Occipital lobe (tissue), 2 donors: ENCODE results near the gene ZFYVE27. TPM values are rescaled to one million over a fixed set of nuclear protein-coding genes. Genes with fewer than 3 reads are reported as not detected.

Experiments
- DNase-seq: peaks from one replicate; lab custom pipeline; 2025; lab: John Stamatoyannopoulos, UW
- total RNA-seq: library from RNA; depleted of rRNA; stranded (reverse); fragments of >200 nt; gene quantifications from one replicate; pipeline ENCODE4 v1.2.3, GENCODE V29; 2014

Gene ZFYVE27
- total RNA-seq, 1 donor from 2014 or later, result 49.0 TPM

DNA sequence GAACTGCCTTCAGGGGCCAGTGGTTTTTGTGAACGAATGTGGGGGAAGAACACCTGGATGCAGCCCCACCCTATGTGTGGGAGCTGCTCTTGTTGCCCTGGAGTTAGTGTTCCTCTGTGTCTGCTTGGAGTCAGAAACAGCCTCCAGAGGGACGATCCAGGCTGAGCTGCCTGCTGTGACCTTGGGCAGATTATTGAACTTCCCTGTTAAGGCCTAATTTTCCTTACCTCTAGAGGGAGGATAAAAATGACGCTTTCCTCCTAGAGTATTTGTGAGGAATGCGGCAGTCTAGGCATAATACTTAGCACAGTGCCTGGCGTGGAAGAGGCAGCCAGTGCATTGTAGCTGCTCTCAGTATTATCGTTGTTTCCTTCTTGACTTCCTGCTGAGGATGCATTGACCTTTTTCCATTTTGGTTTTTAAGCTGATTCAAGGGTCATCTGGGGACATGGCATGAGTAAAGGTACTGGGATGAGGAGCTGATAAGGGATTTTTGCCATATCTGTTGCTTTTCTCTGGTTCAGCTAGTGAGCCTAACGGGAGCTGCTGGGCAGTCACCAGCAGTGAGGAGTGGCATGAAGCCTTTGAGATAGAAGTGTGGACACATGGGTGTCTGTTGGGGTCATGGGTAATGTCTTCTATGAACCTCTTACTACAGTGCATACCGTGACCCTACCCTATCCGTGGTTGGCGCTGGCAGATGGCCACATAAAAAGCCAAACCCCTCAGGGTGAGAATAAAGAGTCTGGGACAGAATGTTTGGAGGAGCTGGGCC is 6.4 kb downstream of the ZFYVE27 start:
- no peak for DNase-seq

DNA sequence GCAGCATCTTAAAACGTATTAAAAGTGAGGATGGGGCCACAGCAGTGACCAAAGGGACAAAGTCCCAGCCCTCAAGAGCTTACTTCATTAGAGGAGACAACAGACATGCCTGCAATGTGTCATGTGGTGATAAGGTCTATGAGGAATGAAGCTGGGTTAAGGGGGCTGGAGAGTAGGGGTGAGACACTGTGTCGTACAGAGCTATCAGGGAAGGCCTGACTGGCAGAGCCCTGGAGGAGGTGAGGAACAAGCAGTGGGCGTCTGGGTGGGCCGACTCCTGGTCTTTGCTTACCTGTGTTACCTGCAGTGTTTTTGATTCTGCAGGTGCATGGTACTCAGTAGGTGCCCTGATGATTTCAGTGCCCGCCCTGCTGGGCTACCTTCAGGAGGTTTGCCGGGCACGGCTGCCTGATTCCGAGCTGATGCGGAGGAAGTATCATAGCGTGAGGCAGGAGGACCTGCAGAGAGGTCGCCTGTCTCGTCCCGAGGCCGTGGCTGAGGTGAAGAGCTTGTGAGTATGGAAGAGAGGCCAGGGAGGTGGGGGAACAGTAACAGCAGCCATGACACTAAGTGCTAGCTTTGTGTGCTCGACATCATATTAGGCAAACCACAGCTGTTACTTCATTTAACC is 7.6 kb downstream of the ZFYVE27 start:
- DNase-seq, result no peak

DNA sequence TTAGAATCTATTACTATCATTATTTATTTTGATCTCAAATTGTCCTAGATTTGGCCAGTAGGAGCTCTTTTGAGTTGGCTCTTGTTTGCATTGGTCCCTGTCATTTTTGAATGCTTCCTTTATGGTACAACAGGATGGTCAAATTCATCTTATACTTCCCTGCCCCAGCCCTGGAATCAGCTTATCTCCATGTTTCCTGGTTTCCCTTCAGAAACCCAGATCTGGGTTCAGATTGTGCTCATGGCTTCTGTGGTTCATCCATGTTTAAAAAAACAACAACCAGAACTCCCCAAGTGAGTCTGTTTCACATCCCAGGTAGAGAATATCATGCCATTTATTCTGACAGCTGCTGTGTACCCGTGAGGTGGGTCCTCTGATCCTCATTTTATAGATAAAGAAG is 10.6 kb downstream of the ZFYVE27 start:
- no peak for DNase-seq

DNA sequence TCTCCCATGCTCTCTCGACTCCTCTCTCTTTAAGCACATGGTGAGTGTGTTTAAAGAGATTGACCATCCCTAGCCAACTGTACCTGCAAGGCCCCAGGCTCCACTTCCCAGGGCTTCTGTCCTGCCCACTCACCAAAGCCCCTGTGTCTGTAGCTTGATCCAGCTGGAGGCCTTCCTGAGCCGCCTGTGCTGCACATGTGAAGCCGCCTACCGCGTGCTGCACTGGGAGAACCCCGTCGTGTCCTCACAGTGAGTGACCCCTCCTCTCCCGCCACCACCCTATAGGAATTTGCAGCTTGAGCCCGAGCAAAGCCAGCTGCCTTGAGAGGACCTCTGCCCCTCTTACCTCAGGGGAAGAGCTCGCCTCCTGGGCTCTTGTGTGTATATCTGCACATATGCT is 11.2 kb downstream of the ZFYVE27 start:
- no peak for DNase-seq

DNA sequence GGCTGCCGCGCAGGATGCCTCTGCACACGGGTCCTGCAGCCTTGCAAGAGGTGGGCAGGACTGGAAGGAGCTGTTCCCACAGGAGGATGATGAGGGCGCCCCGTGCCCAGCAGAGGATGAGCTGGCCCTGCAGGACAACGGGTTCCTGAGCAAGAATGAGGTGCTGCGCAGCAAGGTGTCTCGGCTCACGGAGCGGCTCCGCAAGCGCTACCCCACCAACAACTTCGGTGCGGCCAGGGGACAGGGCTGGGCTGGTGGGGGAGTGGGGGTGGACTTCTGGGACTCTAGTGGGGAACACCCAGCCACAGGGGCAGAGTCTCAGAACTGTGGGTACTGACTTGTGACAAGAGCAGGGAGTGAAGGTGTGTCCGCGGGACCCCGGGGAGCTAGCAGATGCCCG is 16.0 kb downstream of the ZFYVE27 start:
- DNase-seq, result no peak

DNA sequence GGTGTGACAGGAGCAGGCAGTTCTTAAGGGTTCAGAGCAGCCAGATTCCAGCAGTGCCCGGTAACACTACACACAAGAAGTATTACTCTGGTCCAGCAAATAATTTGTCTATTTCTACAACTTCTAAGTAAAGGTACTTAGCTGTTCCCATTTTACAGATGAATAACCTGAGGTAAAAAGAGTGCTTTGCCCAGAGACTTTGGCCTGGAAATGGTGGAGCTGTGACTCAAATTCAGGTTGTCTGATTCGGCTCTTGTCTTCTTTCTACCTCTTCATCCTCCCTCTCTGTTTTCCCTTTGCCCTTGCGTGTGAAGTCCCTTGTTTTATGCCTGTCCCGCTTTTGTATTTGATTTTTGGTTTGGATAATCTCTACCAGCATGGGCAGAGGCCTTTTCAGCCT is 17.8 kb downstream of the ZFYVE27 start:
- no peak for DNase-seq

DNA sequence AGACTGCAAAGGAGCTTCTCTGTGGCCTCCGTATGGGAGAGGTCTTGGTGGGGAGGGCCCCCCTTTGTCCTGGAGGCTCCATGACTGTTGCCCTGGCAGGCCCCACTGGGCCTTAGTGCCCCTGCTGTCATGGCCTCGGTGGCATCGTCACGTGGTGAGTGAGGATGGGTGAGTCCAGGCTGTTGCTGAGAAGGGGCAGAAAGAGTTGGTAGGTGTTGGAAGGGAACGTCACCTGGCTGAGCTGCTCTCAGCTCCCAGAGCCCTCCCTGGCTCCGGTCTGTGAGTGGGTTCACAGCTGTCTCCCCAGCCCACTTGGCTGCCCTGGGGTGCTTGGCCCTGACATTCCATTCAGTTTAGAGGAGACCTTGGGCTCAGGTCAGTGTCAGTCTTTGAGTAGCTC is 18.8 kb downstream of the ZFYVE27 start:
- DNase-seq, result no peak

DNA sequence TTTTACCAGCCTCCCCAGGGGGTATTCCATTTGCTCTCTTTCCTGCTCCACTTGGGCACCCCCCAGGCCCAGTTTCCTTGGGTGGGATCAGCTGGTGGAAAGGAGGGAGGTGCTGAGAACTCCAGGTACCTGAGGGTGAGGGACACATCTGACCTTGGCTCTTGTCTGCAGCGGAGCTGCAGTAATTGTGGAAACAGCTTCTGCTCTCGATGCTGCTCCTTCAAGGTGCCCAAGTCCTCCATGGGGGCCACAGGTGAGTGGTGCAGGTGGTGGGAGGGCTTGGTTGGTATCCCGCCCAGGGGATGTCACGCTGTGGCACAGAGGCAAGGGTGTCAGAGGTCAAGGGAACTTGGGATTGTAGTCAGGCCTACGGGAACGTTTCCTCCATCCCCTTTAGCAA is 20.5 kb downstream of the ZFYVE27 start:
- DNase-seq, result no peak

DNA sequence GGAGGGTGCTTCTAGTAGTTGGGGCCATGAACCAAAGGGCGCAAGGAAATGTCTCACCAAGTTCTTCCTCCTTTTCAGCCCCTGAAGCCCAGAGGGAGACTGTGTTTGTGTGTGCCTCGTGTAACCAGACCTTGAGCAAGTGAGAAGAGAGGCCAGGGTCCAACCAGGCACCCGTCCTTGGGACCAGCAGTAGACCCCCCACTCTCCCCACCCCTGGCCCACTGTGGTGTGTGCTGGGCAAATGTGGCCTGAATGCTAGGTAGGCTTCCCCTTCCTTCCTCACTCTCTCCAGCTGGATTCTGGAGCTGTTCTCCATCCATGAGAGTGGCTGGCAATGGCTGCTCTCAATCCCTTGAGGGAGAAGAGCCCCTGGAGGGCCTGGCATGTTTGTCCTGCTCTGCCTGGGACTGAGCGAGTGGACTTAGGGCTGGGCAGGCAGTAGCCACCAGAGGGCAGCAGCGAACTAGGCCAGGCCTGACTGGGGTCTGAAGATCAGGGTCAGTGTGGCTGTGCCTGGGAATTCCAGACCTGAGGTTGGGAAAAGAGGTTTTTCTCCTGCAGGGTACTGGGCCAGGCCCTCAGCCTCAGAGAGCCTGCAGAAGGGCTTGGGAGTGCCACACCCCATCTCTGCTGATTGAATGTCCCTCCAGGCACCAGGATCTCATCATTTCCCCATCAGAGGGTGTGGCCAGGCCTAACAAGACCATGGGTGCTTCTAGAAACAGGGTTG is 22.4 kb downstream of the ZFYVE27 start:
- DNase-seq, result peak; percentile 11

DNA sequence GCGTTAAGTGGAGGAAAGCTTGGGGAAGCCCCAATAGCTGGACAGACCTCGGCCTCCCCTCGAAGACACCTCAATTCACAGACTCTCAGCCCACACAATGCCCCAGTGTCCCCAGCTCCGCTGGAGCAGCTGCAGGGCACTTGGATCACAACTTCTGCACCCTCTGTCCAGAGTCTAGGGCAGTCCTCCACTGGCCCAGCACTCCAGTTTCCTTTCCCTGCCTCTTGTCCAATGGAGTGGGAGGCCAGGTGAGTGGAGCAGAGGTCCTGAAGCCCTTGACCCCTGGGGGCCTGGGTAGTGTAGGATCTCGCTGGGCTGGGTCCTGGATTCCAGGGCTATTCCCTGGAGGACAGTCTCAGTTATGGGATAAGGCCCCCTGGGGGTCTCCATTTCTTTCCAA is 23.0 kb downstream of the ZFYVE27 start:
- no peak for DNase-seq

DNA sequence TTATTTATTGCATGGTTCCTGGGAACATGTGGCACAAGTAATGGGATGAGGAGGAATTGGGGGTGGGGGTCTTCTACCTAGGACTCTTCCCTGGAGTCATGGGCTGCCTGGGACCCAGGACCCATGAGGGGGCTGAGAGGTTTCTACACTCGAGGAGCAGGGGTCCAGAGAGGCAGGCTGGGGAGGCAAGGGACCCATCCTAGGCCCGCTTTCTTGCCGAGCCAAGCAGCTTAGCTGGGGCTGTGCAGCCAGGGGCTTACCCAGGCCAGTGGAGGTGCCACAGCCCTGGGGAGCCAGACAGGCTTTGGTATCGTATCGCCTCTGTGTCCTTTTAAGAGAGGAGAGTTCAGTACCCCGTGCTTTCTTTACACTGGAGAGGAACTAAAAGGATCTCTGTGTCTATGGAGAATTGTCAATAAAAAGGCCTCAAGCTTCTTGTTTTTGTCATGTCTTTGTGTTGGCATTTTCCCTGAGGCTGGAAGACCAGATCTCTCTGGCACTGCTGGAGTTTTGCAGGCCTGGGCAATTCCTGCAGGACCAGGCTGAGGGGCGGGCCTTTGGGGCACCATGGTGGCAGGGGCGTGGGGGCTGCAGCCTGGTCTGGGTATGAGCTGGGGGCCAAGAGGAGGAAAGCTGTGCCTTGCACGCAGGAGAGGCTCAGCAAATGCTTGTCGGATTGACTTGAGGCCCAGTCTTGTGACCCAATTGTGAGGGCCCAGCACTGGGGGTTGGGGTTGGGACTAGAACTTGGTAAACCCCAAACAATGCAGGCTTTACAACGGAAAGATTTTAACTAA is 23.7 kb downstream of the ZFYVE27 start:
- no peak for DNase-seq

DNA sequence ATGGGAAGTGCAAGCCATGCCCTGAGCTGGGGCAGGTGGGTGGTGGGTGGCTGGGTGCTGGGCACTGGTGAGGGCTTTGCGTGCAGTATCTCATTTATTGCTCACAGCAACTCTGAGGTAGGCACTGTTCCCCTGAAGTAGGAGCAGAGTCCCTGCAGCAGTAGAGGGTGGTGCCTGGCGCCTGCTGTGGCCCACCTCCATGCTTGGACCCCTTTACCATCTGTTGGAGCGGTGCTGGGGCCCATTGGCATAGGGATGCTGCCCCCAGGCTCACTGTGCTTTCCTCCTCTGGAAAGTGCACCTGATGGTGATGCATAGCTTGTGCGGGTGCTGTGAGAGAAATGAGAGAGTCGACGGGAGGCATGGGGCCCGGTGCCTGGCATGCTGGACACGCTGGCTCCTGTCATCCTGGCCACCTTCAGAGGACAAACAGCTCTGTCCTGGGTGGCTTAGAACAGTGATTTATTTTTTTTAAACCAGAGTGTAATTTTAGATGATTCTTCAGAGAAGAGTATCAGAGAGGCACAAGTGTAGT is 24.5 kb downstream of the ZFYVE27 start:
- no peak for DNase-seq

DNA sequence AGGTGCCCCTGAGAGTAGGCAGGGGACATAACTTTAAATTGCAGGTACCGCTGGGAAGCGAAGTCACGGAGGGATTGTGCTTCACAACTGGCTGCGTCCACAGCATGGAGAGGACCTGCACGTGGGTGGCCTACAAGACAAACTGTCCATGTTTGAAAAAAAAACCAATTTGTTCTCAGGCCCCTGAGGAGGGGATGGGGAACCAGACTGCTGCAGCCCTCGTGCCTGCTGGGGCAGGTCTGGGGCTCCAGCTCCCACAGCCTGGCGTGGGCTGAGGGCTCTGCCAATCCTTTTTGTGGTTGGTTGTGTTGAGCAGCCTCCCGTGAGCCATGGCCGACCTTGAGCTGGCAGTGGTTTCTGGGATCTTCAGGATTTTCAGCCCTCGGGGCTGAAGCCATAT is 25.1 kb downstream of the ZFYVE27 start:
- no peak for DNase-seq

DNA sequence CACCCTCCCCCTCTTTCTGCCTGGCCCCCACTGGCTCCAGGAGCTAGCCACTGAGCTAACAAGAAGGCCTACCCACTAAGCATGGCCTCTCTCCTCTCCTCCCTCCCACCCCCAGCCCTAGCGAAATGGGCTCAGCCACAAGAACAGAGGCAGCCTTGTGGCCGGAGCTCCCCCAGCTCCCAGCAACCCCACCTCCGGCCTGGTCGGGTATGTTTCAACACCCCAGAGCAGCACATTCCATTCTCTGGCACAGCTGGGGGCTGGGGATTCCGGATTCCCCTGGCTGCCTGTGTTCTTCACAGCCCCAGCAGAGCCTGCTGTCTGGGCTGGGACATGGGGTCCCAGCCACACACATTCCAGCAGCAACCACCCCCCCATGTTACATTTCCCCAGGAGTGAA is 25.9 kb downstream of the ZFYVE27 start:
- DNase-seq, result no peak

DNA sequence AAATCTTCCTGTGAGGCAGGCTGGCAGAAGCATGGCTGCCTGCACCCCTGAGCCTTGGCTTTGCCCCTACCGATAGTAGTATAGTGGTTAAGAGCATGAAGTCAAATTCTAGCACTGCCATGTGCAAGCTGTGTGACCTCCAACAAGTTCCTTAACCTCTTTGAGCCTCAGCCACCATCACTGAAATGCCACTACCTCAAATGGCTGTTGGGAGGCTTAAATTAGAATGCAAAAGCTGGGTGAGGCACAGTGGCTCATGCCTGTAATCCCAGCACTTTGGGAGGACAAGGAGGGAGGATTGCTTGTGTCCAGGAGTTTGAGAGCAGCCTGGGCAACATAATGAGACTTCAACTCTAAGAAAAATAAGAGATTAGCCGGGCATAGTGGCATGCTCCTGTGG is 26.5 kb downstream of the ZFYVE27 start:
- DNase-seq, result no peak

DNA sequence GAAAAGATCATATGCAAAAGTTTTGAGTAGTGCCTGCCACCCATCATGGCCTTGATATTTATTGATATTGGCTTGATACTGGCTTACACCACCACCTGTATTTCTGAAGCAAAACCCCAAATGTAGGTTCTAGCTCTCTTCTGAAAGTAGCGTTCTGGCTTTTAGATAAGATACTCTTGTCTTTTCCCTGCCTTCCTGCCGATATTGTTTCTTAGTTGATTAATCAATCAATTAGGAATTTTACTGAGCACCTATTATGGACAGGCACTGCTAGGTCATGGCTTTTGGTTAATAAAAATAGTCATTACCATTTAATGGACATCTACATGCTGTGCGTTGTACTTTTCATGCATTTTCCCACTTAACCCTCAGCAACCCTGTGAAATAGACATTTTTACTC is 27.0 kb downstream of the ZFYVE27 start:
- no peak for DNase-seq

DNA sequence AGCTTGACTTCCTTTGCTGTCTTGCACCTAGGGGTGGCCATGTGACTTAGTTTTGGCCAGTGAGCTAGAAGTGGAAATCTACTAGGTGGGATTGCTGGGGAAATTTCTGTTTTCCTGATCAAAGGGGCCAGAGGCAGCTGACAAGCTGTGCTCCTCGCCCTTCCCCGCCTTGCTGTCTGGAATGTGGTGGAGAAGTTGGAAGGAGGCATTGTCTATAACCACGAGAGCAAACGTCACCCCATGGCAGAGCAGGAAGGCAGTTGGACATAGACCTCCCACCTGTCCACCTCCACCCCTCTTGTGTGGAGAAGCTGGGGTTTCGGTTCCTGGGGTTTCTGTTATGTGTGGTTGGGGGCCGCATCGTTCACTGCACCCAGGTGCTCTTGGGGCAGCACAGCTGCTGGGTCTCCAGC is 27.6 kb downstream of the ZFYVE27 start:
- DNase-seq, result no peak

DNA sequence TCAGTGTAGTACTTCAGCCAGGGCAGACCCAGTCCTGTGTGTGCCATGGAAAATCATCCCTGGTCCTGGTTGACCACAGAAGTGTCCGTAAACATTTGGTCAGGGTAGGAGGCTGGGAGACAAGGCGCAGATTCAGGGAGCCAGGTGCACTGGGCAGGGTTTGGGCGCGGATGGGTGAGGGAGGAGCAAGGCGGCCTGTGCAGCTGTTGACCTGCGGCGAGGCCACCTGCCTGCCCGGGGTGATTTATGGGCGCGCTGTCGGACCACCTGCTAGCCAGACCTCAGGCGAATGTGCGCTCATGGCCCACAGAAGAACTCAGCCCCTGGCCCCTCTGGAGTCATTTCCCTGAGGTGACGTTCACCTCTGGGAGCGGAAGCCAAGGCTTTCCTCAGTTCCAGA is 28.3 kb downstream of the ZFYVE27 start:
- no peak for DNase-seq

DNA sequence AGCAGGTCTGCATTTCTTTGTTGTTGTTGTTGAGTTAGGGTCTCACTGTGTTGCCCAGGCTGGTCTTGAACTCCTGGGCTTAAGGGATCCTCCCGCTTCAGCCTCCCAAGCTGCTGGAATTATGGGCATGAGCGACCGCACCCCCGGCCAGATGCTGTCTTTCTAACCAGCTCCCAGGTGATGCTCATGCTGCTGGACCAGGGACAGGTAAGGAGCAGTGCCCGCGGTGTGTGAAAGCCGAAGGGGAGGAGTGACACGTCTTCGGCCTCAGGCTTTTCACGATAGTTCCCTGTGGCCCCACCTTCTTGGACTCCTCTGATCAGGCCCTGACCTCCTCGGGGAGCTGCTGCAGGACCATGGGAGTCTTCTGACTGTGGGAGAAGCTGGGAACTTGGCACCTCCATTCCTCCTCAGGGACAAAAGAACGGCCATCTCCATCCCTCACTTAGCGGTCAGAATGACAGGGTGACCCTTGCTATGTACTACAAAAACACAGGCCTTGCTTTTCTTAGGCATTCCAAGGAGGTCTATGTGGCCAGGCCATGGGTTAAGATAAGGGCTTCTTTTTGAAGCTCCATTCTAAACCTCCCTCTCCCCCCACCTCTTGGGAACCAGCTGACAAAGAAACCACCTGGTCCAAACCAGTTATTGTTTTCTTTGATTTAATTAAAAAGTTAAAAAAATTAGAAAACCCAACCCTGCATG is 29.3 kb downstream of the ZFYVE27 start:
- DNase-seq, result no peak

DNA sequence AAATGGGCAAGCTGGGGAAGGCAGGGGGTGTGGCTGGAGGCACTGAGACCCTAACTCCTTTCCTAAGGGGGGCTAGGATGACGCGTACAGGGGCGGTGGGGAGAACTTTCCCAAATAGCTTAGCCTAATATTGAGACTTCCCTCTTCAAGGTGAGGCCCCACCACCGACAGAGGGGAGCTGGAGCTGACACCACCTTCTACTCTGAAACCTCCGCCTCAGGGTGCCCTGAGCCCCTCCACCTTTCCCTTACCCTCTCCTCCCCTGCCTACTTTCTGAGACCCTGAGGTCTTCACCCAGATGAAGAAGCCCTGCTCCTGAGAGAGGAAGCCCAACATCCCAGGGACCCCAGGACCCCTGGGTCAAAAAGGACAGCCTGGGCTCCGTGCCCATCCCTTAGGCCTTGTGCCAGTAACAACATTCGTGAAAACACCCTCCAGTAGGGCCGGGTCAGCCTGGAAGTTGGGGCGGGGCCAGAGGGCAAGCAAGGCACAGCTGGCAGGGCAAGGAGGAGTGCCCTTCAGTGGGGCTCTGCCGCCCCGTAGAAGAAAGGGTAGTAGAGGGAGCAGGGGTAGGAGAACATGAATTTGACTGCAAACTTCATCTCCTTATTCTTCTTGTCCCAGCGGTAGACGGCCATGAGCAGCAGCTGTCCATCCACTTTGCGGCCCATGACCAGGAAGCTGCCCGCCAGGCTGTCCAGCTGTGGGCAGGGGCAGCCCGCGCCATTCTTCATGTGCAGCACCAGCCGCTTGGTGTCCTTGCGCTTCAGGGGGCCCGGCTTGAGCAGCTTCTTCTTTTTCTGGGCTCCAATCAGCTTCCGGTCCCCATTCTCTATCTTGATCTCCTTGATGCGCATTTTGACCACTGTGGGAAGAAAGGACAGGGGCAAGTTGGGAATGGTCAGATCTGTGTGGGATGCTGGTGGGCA is 30.3 kb downstream of the ZFYVE27 start:
- no peak for DNase-seq
